ENCODE data around the gene DNAJB8.

The DNAJB8 gene

GRCh38 chr3:128439226-128439625, 27.5 kb downstream of the DNAJB8 start:
- no peak overlapping the region for H3K4me3 ChIP-seq (ENCODE audit: low read depth, low read length)
- TF ChIP-seq CTCF (conservative IDR thresholded peaks at IDR 0.05; ENCODE audit: low read depth, low read length), result no peak
- DNase-seq (ENCODE audit: low read depth), result no peak

- no peak overlapping the region for H3K4me3 ChIP-seq (ENCODE audit: low read depth, low read length)
- DNase-seq (ENCODE audit: low read depth), result no peak
- peak; percentile 45 for TF ChIP-seq CTCF (conservative IDR thresholded peaks at IDR 0.05; ENCODE audit: low read depth, low read length)
These were observed 28.1 kb downstream of the DNAJB8 start for GRCh38 chr3:128438488-128439072.

GRCh38 chr3:128436214-128436613, 30.5 kb downstream of the DNAJB8 start:
- TF ChIP-seq CTCF (conservative IDR thresholded peaks at IDR 0.05; ENCODE audit: low read depth, low read length), result no peak
- DNase-seq (ENCODE audit: low read depth), result no peak
- H3K4me3 ChIP-seq (ENCODE audit: low read depth, low read length), result no peak overlapping the region

- TF ChIP-seq CTCF (conservative IDR thresholded peaks at IDR 0.05; ENCODE audit: low read depth, low read length), result no peak
- no peak overlapping the region for H3K4me3 ChIP-seq (ENCODE audit: low read depth, low read length)
- DNase-seq (ENCODE audit: low read depth), result no peak
These were observed 31.1 kb downstream of the DNAJB8 start for GRCh38 chr3:128435561-128435960.

GRCh38 chr3:128435058-128435457, 31.6 kb downstream of the DNAJB8 start:
- TF ChIP-seq CTCF (conservative IDR thresholded peaks at IDR 0.05; ENCODE audit: low read depth, low read length), result no peak
- no peak for DNase-seq (ENCODE audit: low read depth)
- H3K4me3 ChIP-seq (ENCODE audit: low read depth, low read length), result no peak overlapping the region

GRCh38 chr3:128434524-128434923, 32.2 kb downstream of the DNAJB8 start:
- H3K4me3 ChIP-seq (ENCODE audit: low read depth, low read length), result no peak overlapping the region
- DNase-seq (ENCODE audit: low read depth), result no peak
- TF ChIP-seq CTCF (conservative IDR thresholded peaks at IDR 0.05; ENCODE audit: low read depth, low read length), result no peak

GRCh38 chr3:128433837-128434165, 32.9 kb downstream of the DNAJB8 start:
- H3K4me3 ChIP-seq (ENCODE audit: low read depth, low read length), result no peak overlapping the region
- no peak for TF ChIP-seq CTCF (conservative IDR thresholded peaks at IDR 0.05; ENCODE audit: low read depth, low read length)
- no peak for DNase-seq (ENCODE audit: low read depth)
